ENCODE results near the gene MRAS.

DNA sequence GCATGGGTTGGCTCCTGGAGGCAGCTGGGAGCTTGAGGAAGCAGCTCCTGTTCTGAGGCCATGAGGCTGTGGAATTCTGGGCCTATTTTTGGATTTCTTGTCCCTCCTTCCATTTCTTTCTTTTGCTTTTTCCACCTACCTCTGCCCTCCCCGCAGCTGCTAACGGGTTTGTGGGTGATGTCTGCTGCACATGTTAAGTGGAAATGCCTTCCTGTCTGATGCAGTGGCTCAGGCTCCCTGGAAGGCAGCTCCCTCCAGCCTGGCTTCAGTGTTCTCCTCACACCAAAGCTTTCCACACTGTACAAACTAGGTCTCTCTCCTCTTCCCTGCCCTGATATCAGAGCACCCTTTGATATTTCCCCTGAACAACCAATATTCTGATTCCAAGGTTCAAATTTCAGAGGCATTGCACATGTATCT, 52.3 kb downstream of the MRAS start:
- TF ChIP-seq POLR2AphosphoS5 (IDR thresholded peaks at IDR 0.05) (no peak), POLR2A (IDR thresholded peaks at IDR 0.05; ENCODE audit: low read depth) (no peak), EP300 (IDR thresholded peaks at IDR 0.05) (no peak)
- TF ChIP-seq, protein P1, sequence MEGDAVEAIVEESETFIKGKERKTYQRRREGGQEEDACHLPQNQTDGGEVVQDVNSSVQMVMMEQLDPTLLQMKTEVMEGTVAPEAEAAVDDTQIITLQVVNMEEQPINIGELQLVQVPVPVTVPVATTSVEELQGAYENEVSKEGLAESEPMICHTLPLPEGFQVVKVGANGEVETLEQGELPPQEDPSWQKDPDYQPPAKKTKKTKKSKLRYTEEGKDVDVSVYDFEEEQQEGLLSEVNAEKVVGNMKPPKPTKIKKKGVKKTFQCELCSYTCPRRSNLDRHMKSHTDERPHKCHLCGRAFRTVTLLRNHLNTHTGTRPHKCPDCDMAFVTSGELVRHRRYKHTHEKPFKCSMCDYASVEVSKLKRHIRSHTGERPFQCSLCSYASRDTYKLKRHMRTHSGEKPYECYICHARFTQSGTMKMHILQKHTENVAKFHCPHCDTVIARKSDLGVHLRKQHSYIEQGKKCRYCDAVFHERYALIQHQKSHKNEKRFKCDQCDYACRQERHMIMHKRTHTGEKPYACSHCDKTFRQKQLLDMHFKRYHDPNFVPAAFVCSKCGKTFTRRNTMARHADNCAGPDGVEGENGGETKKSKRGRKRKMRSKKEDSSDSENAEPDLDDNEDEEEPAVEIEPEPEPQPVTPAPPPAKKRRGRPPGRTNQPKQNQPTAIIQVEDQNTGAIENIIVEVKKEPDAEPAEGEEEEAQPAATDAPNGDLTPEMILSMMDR (IDR thresholded peaks at IDR 0.05), result no peak

Data from esophagus muscularis mucosa (tissue), 4 donors.